Subcutaneous abdominal adipose tissue (tissue), 5 donors: ENCODE measurements around the gene MAPKAP1.

Experiments
- H3K27ac ChIP-seq: one replicate; pipeline ENCODE4 v1.7.0; 2013; ENCODE audit warnings: low read depth, mild to moderate bottlenecking, inconsistent platforms, low read length, moderate library complexity
- H3K27me3 ChIP-seq, 5 donors: one replicate each; pipeline ENCODE4 v1.7.0; 2013; ENCODE audit warnings: low read length in 5 of 5, inconsistent platforms in 1 of 5; ENCODE audit not compliant: control insufficient read depth in 5 of 5, insufficient read depth in 4 of 5
- H3K36me3 ChIP-seq, 5 donors: one replicate each; pipeline ENCODE4 v1.7.0; 2013; ENCODE audit warnings: low read length in 5 of 5; ENCODE audit not compliant: control insufficient read depth in 5 of 5, insufficient read depth in 5 of 5
- H3K4me1 ChIP-seq, 5 donors: one replicate each; pipeline ENCODE4 v1.7.0; 2013; ENCODE audit warnings: low read length in 5 of 5, mild to moderate bottlenecking in 3 of 5, moderate library complexity in 1 of 5; ENCODE audit not compliant: control insufficient read depth in 5 of 5, insufficient read depth in 5 of 5
- H3K4me3 ChIP-seq, 5 donors: one replicate each; pipeline ENCODE4 v1.7.0; 2013; ENCODE audit warnings: low read length in 5 of 5, low read depth in 1 of 5
- H3K9ac ChIP-seq, 5 donors: one replicate each; pipeline ENCODE4 v1.7.0; 2013; ENCODE audit warnings: low read length in 5 of 5, mild to moderate bottlenecking in 4 of 5, moderate library complexity in 3 of 5
- H3K9me3 ChIP-seq, 5 donors: one replicate each; pipeline ENCODE4 v1.7.0; 2013; ENCODE audit warnings: low read length in 5 of 5; ENCODE audit not compliant: control insufficient read depth in 5 of 5
- donor health status: healthy.
- donor health status: healthy.
- donor health status: healthy.
- donor health status: healthy.
- donor health status: healthy.

The MAPKAP1 gene

GRCh38 chr9:125422853-125423252, 284.2 kb downstream of the MAPKAP1 start:
- H3K9me3 ChIP-seq = no peaks in the 10 kb centered on the region
- H3K4me3 ChIP-seq = no peak overlapping the region
- H3K36me3 ChIP-seq = no peaks in the 10 kb centered on the region
- no peak overlapping the region for H3K27ac ChIP-seq
- peaks cover 0 to 8% (median 5%) of the 10 kb centered on the region in 5 donors for H3K27me3 ChIP-seq
- H3K9ac ChIP-seq = no peak overlapping the region
- H3K4me1 ChIP-seq = no peaks in the 10 kb centered on the region

GRCh38 chr9:125421591-125422181, 285.3 kb downstream of the MAPKAP1 start:
- H3K36me3 ChIP-seq = no peaks in the 10 kb centered on the region
- no peak overlapping the region for H3K9ac ChIP-seq
- H3K4me1 ChIP-seq = no peaks in the 10 kb centered on the region

GRCh38 chr9:125421166-125421565, 285.8 kb downstream of the MAPKAP1 start:
- Histone ChIP-seq H3K4me1 (no peaks in the 10 kb centered on the region), H3K9ac (no peak overlapping the region), H3K27ac (no peak overlapping the region), H3K36me3 (no peaks in the 10 kb centered on the region), H3K27me3 (peaks cover 0 to 8% (median 5%) of the 10 kb centered on the region in 5 donors), H3K4me3 (no peak overlapping the region), H3K9me3 (no peaks in the 10 kb centered on the region)

More at GRCh38 chr9:125421591-125422181, 285.3 kb downstream of the MAPKAP1 start:
- Histone ChIP-seq H3K27me3 (peaks cover 0 to 8% (median 5%) of the 10 kb centered on the region in 5 donors), H3K27ac (no peak overlapping the region), H3K4me3 (no peak overlapping the region), H3K9me3 (no peaks in the 10 kb centered on the region)

- H3K36me3 ChIP-seq = no peaks in the 10 kb centered on the region
- no peak overlapping the region for H3K27ac ChIP-seq
- H3K9me3 ChIP-seq = no peaks in the 10 kb centered on the region
- no peak overlapping the region for H3K9ac ChIP-seq
- H3K4me3 ChIP-seq = no peak overlapping the region
- H3K4me1 ChIP-seq = no peaks in the 10 kb centered on the region
- H3K27me3 ChIP-seq = peaks cover 0 to 5% (median 1%) of the 10 kb centered on the region in 5 donors
Observed at GRCh38 chr9:125418404-125418803, 288.6 kb downstream of the MAPKAP1 start.

GRCh38 chr9:125416517-125416916, 290.5 kb downstream of the MAPKAP1 start:
- no peak overlapping the region for H3K4me3 ChIP-seq
- H3K27ac ChIP-seq = no peak overlapping the region
- H3K9ac ChIP-seq = no peak overlapping the region
- no peaks in the 10 kb centered on the region for H3K4me1 ChIP-seq
- H3K36me3 ChIP-seq = no peaks in the 10 kb centered on the region
- no peaks in the 10 kb centered on the region for H3K9me3 ChIP-seq
- H3K27me3 ChIP-seq = peaks cover 0 to 1% (median 0%) of the 10 kb centered on the region in 5 donors

GRCh38 chr9:125415583-125416460, 291.2 kb downstream of the MAPKAP1 start:
- no peaks in the 10 kb centered on the region for H3K9me3 ChIP-seq
- peaks cover 0 to 6% (median 0%) of the 10 kb centered on the region in 5 donors for H3K4me1 ChIP-seq
- H3K27me3 ChIP-seq = peaks cover 0 to 2% (median 0%) of the 10 kb centered on the region in 5 donors
- no peak overlapping the region for H3K27ac ChIP-seq
- H3K9ac ChIP-seq = no peak overlapping the region
- no peak overlapping the region for H3K4me3 ChIP-seq
- H3K36me3 ChIP-seq = no peaks in the 10 kb centered on the region

GRCh38 chr9:125413579-125413978, 293.4 kb downstream of the MAPKAP1 start:
- H3K4me3 ChIP-seq = no peak overlapping the region
- H3K36me3 ChIP-seq = no peaks in the 10 kb centered on the region
- peaks cover 0 to 10% (median 3%) of the 10 kb centered on the region in 5 donors for H3K27me3 ChIP-seq
- H3K27ac ChIP-seq = no peak overlapping the region
- H3K4me1 ChIP-seq = peaks cover 0 to 8% (median 2%) of the 10 kb centered on the region in 5 donors
- no peaks in the 10 kb centered on the region for H3K9me3 ChIP-seq
- no peak overlapping the region for H3K9ac ChIP-seq

- Histone ChIP-seq H3K9ac (no peak overlapping the region), H3K9me3 (no peaks in the 10 kb centered on the region), H3K4me3 (no peak overlapping the region), H3K27ac (no peak overlapping the region), H3K36me3 (no peaks in the 10 kb centered on the region), H3K27me3 (peaks cover 0 to 11% (median 8%) of the 10 kb centered on the region in 5 donors), H3K4me1 (peaks cover 0 to 19% (median 9%) of the 10 kb centered on the region in 5 donors)
Observed at GRCh38 chr9:125412166-125412565, 294.8 kb downstream of the MAPKAP1 start.

GRCh38 chr9:125411171-125411756, 295.7 kb downstream of the MAPKAP1 start:
- H3K27me3 ChIP-seq = peaks cover 0 to 18% (median 8%) of the 10 kb centered on the region in 5 donors
- H3K4me1 ChIP-seq = peaks cover 0 to 19% (median 9%) of the 10 kb centered on the region in 5 donors
- H3K27ac ChIP-seq = no peak overlapping the region
- no peaks in the 10 kb centered on the region for H3K36me3 ChIP-seq
- no peak overlapping the region for H3K9ac ChIP-seq
- H3K4me3 ChIP-seq = peak overlapping the region in 1 of 5 donors; percentile 58
- H3K9me3 ChIP-seq = no peaks in the 10 kb centered on the region

- Histone ChIP-seq H3K27ac (no peak overlapping the region), H3K9me3 (no peaks in the 10 kb centered on the region), H3K36me3 (no peaks in the 10 kb centered on the region), H3K9ac (no peak overlapping the region), H3K27me3 (peaks cover 0 to 18% (median 8%) of the 10 kb centered on the region in 5 donors), H3K4me3 (peak overlapping the region in 2 of 5 donors; percentile 4 to 58), H3K4me1 (peaks cover 0 to 19% (median 9%) of the 10 kb centered on the region in 5 donors)
Observed at GRCh38 chr9:125410522-125410894, 296.5 kb downstream of the MAPKAP1 start.
